GM21825 (cell line): ENCODE results near the gene BLTP1.

Source experiments
- ATAC-seq: cut with Tn5 transposase; IDR thresholded peaks from one replicate; pipeline ENCODE4 v1.9.1; 2021; ENCODE audit warnings: mild to moderate bottlenecking, moderate library complexity; ENCODE audit not compliant: unreplicated experiment

Gene BLTP1

GRCh38 chr4:122170775-122171174, 18.6 kb downstream of the BLTP1 start:
- no peak for ATAC-seq

- ATAC-seq = no peak
Observed at GRCh38 chr4:122171323-122171722, 19.2 kb downstream of the BLTP1 start.

GRCh38 chr4:122172266-122172665, 20.1 kb downstream of the BLTP1 start:
- ATAC-seq = no peak

GRCh38 chr4:122178961-122179360, 26.8 kb downstream of the BLTP1 start:
- ATAC-seq = no peak

DNA sequence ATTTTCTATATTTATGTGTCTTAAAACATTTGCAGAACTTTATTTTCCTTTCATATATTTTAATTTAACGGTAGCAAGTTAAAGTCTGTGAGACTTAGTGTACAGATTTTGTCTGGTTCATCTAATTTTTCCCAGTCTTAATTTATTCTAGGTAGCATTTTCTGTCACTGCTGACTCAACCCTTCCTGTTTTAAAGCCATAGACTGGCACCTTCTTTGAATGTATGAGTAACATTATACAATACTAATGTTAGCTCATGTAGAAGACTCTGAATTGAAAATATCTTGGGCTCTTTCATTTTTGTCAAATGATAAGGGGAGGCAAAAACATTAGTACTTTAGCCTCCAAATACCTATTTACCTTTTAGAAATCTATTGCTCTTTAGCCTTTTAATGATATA, 43.6 kb downstream of the BLTP1 start:
- ATAC-seq = no peak
